ENCODE data around the gene GSTM3. TPM values are rescaled to one million over a fixed set of nuclear protein-coding genes. Genes with fewer than 3 reads are reported as not detected.

Gene GSTM3
- total and polyA plus RNA-seq, 2 of the 13 experiments (the other 11 are each of a cell fraction or from before 2014, with no cell fraction given), result 127 to 142 TPM

GRCh38 chr1:109764561-109765482, 24.0 kb upstream of the GSTM3 start:
- 92% methylated on average over 11 of the region's 13 CpGs for WGBS (ENCODE audit: low lambda C conversion rate)
- DNase-seq (ENCODE audit: low spot score) (no peak), ATAC-seq (no peak), FAIRE-seq (no peak)
- ChIA-PET CTCF (ENCODE audit: low intra/inter-chr PET ratio, low total read pairs) (no interaction called here), POLR2A (interaction anchor here (0.9 to 2.3 kb wide), 20 partner anchors 7 to 265 kb away, joined by 3 to 18 read pairs (median 4); partner anchors contain the start of genes AHCYL1, AMIGO1, GNAI3 and GSTM3)
- Histone ChIP-seq H3K27me3 (ENCODE audit: control insufficient read depth in 1 of 2, insufficient read depth in 2 of 2, low read length in 2 of 2) (peaks cover 0 to 7% of the 10 kb centered on the region in 2 experiments; a peak in 3 of 5 replicates), H3K79me2 (ENCODE audit: insufficient read depth, low read length) (peaks cover 24% of the 10 kb centered on the region), H3K9ac (ENCODE audit: insufficient read depth, low read depth, low read length) (peak overlapping the region; percentile 80; the same call in 1 of the 2 replicates), H3K4me2 (ENCODE audit: low read depth, low read length) (peak overlapping the region; percentile 92; the same call in 1 of the 2 replicates), H3K4me1 (ENCODE audit: insufficient read depth, low read length) (peaks cover 76% of the 10 kb centered on the region), H4K20me1 (ENCODE audit: insufficient read depth, low read length) (no peaks in the 10 kb centered on the region), H3K4me3 (replicated peaks in 1 of 3; ENCODE audit: insufficient read depth in 1 of 3, low read depth in 2 of 3, low read length in 3 of 3) (peak overlapping the region in 1 of 3 experiments; percentile 88; a peak in 3 of 6 replicates), H3K9me3 (ENCODE audit: low read length) (no peaks in the 10 kb centered on the region), H3K27ac (ENCODE audit: extremely low read length, insufficient read depth, low read length) (peak overlapping the region; percentile 74), H3K36me3 (replicated peaks in 1 of 2; ENCODE audit: control insufficient read depth in 1 of 2, insufficient read depth in 2 of 2, low read length in 2 of 2) (no peaks in the 10 kb centered on the region; a peak in 1 of 5 replicates), H2AFZ (ENCODE audit: low read length) (no peak overlapping the region)
- in situ Hi-C loops (cut with HindIII; ENCODE audit: extremely low pct_ligation_motif_present, low pct_unique_long_range_greater_than_20kb), result no loop called here
- no peak for TF ChIP-seq ZNF512 (CRISPR knock-in tag; IDR thresholded peaks at IDR 0.05)
- TF ChIP-seq CSRNP2 (CRISPR knock-in tag; conservative IDR thresholded peaks at IDR 0.05; ENCODE audit: low read depth), result no peak
- TF ChIP-seq DZIP1 (CRISPR knock-in tag; IDR thresholded peaks at IDR 0.05), result 0 out of 2 replicates have a peak, but pooled peaks have one; percentile 25
- TF ChIP-seq ZNF484 (CRISPR knock-in tag; IDR thresholded peaks at IDR 0.05; ENCODE audit: borderline replicate concordance, low read depth), result no peak
- no peak for TF ChIP-seq SALL1 (CRISPR knock-in tag; IDR thresholded peaks at IDR 0.05)
- no peak for TF ChIP-seq PRPF4 (IDR thresholded peaks at IDR 0.05; ENCODE audit: low read depth, low read length, poor library complexity, severe bottlenecking)
- no peak for TF ChIP-seq RAD21 (CRISPR knock-in tag; IDR thresholded peaks at IDR 0.05)
- TF ChIP-seq KDM5A (IDR thresholded peaks at IDR 0.05; ENCODE audit: borderline replicate concordance, low read length), result no peak
- no TSS peak for BruUV-seq (replicated peaks)
- intact Hi-C loops (cut with micrococcal nuclease; ENCODE audit: unreplicated experiment), result no loop called here

Measured in HepG2 (cell line).